NCI-H2227 treated with DMSO at 0.1 percent for 48 hours (cell line): Measurements from ENCODE around the gene P2RY2.

Experiments used
- DNase-seq: peaks from one replicate; lab custom pipeline; 2025; lab: John Stamatoyannopoulos, UW

The P2RY2 gene

GRCh38 chr11:73205661-73206343, 12.3 kb upstream of the P2RY2 start:
- DNase-seq, result no peak

GRCh38 chr11:73206801-73207200, 11.3 kb upstream of the P2RY2 start:
- no peak for DNase-seq

GRCh38 chr11:73209892-73210291, 8.2 kb upstream of the P2RY2 start:
- no peak for DNase-seq

- no peak for DNase-seq
Observed at GRCh38 chr11:73210916-73211667, 7.0 kb upstream of the P2RY2 start.

GRCh38 chr11:73213196-73214143, 4.6 kb upstream of the P2RY2 start:
- DNase-seq, result no peak

- no peak for DNase-seq
Observed at GRCh38 chr11:73215191-73216134, 2.6 kb upstream of the P2RY2 start.

- no peak for DNase-seq
Observed at GRCh38 chr11:73216465-73216864, 1.6 kb upstream of the P2RY2 start.

GRCh38 chr11:73217131-73217809, 811 bp upstream of the P2RY2 start:
- DNase-seq, result no peak

- no peak for DNase-seq
Observed at GRCh38 chr11:73217810-73218105, 323 bp upstream of the P2RY2 start.

- DNase-seq, result no peak
Observed at GRCh38 chr11:73218830-73219215, 742 bp downstream of the P2RY2 start.

- no peak for DNase-seq
Observed at GRCh38 chr11:73219396-73220285, 1.6 kb downstream of the P2RY2 start.

- DNase-seq, result no peak
Observed at GRCh38 chr11:73221451-73221850, 3.4 kb downstream of the P2RY2 start.

- no peak for DNase-seq
Observed at GRCh38 chr11:73221996-73222395, 3.9 kb downstream of the P2RY2 start.

GRCh38 chr11:73223998-73224730, 6.1 kb downstream of the P2RY2 start:
- no peak for DNase-seq

- no peak for DNase-seq
Observed at GRCh38 chr11:73225001-73225686, 7.1 kb downstream of the P2RY2 start.

GRCh38 chr11:73225851-73226250, 7.8 kb downstream of the P2RY2 start:
- no peak for DNase-seq

- no peak for DNase-seq
Observed at GRCh38 chr11:73226297-73227006, 8.4 kb downstream of the P2RY2 start.

GRCh38 chr11:73227571-73228211, 9.6 kb downstream of the P2RY2 start:
- DNase-seq, result no peak
